Gastroesophageal sphincter (tissue), 3 donors: ENCODE data around the gene TMEM45A.

Experiments used
- POLR2A ChIP-seq, 2 donors: fragments of 450-650 bp; IDR thresholded peaks; one replicate each; pipeline ENCODE4 v1.6.1; 2017; ENCODE audit warnings: antibody characterized with exemption in 2 of 2, mild to moderate bottlenecking in 2 of 2, moderate library complexity in 1 of 2
- TF ChIP-seq, protein P1 (sequence below), 4 experiments: fragments of 200-600 bp in 2 of 4; fragments of 450-650 bp in 2 of 4; sonication (generic) in 1 of 4; IDR thresholded peaks; one replicate each; pipeline ENCODE4 v1.5.1; 2017 to 2019; ENCODE audit warnings: antibody characterized with exemption in 4 of 4, mild to moderate bottlenecking in 2 of 4, moderate library complexity in 2 of 4

DNA sequence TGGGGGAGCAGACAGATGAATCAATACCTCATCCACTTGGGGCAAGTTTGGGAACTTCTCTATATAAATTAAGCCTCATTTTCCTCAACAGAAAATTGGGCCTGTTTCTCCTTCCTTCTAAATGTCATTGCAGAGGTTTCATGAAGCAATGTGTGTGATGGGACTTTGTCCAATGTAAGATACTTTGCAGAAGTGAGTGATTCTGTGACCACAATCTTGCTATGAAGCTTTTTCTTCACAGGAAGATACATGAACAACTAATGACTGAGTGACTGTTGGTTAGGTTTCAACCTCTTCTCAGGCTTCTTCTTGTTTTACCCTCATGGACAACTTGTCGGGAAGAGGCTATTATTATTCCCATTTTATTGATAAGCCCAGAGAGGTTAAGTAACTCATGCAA lies 11.0 kb downstream of the TMEM45A start:
- TF ChIP-seq, protein P1, sequence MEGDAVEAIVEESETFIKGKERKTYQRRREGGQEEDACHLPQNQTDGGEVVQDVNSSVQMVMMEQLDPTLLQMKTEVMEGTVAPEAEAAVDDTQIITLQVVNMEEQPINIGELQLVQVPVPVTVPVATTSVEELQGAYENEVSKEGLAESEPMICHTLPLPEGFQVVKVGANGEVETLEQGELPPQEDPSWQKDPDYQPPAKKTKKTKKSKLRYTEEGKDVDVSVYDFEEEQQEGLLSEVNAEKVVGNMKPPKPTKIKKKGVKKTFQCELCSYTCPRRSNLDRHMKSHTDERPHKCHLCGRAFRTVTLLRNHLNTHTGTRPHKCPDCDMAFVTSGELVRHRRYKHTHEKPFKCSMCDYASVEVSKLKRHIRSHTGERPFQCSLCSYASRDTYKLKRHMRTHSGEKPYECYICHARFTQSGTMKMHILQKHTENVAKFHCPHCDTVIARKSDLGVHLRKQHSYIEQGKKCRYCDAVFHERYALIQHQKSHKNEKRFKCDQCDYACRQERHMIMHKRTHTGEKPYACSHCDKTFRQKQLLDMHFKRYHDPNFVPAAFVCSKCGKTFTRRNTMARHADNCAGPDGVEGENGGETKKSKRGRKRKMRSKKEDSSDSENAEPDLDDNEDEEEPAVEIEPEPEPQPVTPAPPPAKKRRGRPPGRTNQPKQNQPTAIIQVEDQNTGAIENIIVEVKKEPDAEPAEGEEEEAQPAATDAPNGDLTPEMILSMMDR (IDR thresholded peaks at IDR 0.05) = no peak
- no peak for TF ChIP-seq POLR2A (IDR thresholded peaks at IDR 0.05)
